OCI-LY3 (cell line): ENCODE data around the gene INPP5K.

Experiments used
- CTCF ChIP-seq: fragments of 200-600, 300-600 bp; sonication (generic); IDR thresholded peaks from 2 replicates; pipeline ENCODE4 v1.5.1; 2014; ENCODE audit warnings: antibody characterized with exemption, low read length, low read depth
- EZH2phosphoT487 ChIP-seq: fragments of 200-600 bp; shearing (Covaris generic); IDR thresholded peaks from 2 replicates; pipeline ENCODE4 v1.6.1; 2018; ENCODE audit warnings: antibody characterized with exemption, mixed run types, low read depth

- TF ChIP-seq CTCF (no peak), EZH2phosphoT487 (no peak)
These were observed 43.9 kb upstream of the INPP5K start for GRCh38 chr17:1560101-1560857.
